NAMALWA (cell line): ENCODE measurements around the gene PNMA8B.
A peak's percentile ranks its signal among the peaks of the same experiment; 100 is the strongest.
"Not testable (repeated sequence)": the region's sequence is repeated elsewhere in the genome, so short reads cannot be mapped to it uniquely, and the experiment has no call there.

Source experiments
- DNase-seq: peaks from one replicate; pipeline ENCODE4 v3.0.0-alpha.2; 2015; ENCODE audit warnings: low spot score

The PNMA8B gene, protein sequence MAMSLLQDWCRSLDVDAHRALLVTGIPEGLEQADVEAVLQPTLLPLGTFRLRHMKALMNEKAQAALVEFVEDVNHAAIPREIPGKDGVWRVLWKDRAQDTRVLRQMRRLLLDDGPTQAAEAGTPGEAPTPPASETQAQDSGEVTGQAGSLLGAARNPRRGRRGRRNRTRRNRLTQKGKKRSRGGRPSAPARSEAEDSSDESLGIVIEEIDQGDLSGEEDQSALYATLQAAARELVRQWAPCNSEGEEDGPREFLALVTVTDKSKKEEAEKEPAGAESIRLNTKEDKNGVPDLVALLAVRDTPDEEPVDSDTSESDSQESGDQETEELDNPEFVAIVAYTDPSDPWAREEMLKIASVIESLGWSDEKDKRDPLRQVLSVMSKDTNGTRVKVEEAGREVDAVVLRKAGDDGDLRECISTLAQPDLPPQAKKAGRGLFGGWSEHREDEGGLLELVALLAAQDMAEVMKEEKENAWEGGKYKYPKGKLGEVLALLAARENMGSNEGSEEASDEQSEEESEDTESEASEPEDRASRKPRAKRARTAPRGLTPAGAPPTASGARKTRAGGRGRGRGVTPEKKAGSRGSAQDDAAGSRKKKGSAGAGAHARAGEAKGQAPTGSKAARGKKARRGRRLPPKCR

DNA sequence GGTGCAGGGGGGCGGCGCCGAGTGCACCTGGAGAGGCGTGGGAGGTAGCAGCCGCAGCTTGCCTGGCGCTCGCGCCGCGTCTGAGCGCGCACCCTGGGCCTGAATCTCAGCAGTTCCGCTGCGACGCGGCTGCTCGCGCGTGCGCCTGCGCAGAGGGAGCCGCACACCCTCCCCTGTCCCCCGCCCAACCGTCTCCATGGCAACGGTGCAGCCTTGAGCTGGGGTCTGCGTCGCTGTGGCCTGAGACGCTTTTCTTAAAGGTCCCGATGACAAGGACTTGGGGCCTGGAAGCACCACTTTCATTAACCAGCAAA is at the start of gene PNMA8B:
Gene PNMA8B, minus strand, starts transcription at position 82 of the 314 bp plus-strand sequence. CDS start 402 bp downstream, outside the sequence.
- DNase-seq, result no peak

DNA sequence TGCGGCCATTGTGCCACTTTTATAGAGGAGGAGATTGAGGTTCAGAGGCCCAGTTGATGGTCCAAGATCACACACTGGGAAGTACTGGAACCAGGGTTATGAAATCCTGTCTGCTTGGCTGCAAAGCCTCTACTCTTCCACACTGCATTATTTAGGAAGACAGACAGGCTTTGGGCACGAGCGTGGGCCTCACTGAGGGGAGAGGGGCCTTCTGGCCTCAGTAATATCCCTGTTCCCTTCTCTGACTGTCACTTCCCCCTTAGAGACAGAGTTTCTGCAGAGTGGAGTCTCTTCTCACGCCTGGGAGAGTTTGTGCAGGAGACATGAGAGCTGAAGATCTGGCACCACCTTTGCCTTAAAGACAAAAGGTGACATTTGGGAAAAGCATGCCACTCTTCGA is 49.0 kb upstream of the PNMA8B start:
- DNase-seq, result no peak

DNA sequence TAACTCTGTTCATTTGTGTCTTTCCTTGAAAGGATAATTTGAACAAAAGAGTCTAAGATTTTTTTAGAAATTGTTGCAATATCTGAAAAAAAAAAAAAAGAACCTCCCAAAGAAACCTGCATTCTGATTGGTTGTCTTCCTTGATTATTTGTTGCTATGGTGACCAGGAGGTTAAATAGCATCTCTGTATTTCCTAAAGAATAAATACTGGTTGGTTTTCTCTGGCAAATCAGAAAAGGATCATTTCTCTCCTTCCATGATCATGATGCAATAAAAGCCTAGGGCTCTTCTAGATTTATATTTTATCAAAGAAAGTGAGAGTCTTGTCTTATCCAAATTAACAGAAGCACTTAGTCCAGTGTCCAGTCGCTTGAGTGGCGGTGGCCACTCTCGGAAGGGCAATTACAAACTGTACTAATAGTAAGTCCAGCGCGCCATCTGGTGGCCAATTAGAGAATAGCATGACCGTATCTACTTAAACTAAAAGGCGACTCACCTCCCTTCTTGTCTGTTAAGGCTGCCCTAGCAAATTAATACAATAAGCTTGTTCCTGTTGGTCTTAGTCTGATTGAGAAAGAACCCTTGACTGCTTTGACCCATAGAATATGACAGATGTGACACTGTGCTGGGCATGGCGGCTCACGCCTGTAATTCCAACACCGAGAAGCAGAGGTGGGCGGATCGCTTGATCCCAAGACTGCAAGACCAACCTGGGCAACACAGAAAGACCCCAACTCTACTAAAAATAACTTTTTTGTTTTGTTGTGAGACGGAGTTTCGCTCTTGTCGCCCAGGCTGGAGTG is 47.0 kb upstream of the PNMA8B start:
- DNase-seq, result peak; percentile 89

DNA sequence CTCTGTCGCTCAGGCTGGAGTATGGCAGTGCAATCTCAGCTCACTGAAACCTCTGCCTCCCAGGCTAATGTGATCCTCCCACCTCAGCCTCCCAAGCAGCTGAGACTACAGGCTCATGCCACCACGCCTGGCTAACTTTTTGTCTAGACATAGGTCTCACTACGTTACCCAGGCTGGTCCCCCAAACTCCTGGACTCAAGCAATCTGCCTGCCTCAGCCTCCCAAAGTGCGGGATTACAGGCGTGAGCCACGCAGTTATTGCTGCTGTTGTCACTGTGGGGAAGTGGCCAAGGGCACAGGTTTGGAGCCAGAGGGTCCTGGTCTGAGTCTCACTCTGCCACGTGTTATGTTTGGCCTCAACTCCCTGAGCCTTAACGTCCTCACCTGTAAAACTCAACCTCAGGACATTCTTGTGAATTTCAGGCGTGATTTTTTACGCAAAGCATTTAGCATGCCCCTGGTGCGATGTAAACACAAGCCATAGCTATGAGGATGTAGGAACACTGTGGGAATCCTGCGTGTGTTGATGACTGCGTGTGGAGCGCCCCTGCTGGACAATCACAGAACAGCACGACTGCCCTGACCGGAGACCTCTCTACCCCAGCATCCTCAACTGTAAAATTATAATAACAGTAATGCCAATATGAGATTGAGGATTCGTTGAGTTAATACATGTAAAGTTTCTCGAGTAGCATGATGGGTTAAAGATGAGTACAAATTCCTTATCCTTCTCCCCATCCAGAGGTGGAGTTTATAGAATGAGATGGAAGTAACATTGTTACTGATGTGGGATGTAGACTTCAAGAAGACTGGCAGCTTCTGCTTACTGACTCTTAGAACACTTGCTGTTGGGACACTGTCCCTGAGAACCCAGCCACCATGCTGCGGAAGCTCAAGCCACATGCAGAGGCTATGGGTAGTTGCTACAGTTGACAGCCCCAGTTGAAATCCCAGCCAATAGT is 41.8 kb upstream of the PNMA8B start:
- DNase-seq, result peak; percentile 62

DNA sequence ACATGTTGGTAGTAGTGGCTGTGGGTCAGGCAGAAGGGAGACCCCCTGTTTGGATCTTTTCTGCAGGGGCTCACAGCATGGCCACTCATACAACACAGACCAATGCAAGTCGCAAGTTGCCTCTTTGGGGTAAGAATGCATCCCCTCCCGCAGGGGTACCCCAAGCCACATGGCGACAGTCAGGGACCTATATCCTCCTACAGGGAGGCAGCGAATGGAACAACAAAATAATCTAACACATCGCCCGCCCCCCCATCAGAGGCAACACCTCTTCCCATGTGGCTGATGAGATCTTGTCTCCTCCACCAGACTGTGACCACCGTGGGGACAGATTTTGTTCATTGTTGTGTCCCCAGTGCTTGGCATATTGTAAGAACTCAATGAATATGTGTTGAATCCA is 40.7 kb upstream of the PNMA8B start:
- no peak for DNase-seq

DNA sequence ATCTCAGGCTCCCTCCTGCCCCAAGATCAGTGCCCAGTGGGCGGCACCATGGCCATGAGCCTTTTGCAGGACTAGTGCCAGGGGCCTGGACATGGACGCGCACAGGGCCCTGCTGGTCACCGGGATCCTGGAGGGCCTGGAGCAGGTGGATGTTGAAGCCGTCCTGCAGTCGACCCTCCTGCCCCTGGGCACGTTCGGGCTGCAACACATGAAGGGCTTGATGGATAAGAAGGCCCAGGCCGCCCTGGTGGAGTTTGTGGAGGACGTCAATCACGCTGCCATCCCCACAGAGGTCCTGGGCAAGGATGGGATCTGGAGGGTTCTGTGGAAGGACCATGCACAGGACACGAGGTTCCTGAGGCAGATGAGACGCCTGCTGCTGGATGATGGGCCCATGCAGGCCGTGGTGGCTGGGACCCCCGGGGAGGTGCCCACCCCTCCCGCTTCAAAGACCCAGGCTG is 38.0 kb upstream of the PNMA8B start:
- no peak for DNase-seq

DNA sequence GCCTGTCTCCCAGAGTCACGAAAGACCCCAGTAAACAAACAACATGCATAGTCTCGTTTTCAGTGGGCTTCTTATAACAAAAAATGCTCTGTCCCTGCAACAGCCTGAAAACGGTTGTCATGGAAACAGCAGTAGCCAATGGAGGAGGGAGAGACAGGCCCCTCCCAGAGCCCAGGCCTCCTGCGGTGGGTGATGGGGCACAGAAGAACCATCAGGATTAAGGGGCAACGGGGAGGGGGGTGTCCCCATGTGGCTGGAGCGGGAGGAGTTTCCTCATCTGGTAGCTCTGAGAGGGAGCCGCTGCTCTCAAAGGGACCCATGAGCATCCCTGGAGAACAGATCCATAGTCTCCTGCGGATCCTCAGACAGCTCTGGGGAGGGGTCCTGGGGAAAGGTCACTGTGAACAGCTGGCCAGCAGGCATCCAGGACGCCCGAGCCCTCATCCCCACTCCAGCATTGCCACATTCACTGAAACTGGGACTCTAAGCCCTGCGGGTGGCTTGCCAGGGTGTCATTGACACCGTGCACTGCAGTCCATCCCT is 37.5 kb upstream of the PNMA8B start:
- no peak for DNase-seq

DNA sequence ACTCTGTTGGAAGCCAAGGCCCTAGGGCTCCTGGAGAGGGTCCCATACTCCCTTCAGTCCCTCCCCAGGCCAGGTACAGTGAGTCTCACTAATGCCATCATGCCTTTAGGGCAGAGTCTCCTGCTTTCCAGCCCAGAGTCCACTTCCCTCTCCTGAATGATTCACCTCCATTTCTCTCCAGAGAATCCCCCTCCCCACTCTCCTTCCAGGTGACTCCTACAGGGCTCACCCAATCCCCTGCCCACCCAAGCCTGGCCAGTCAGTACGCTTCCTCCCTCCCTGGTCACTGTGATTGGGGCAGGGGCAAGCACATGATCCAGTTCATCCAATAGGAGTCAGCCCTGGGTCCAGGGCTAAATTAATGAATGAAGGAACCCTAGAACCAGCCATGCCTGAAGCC is 35.0 kb upstream of the PNMA8B start:
- peak; percentile 62 for DNase-seq

DNA sequence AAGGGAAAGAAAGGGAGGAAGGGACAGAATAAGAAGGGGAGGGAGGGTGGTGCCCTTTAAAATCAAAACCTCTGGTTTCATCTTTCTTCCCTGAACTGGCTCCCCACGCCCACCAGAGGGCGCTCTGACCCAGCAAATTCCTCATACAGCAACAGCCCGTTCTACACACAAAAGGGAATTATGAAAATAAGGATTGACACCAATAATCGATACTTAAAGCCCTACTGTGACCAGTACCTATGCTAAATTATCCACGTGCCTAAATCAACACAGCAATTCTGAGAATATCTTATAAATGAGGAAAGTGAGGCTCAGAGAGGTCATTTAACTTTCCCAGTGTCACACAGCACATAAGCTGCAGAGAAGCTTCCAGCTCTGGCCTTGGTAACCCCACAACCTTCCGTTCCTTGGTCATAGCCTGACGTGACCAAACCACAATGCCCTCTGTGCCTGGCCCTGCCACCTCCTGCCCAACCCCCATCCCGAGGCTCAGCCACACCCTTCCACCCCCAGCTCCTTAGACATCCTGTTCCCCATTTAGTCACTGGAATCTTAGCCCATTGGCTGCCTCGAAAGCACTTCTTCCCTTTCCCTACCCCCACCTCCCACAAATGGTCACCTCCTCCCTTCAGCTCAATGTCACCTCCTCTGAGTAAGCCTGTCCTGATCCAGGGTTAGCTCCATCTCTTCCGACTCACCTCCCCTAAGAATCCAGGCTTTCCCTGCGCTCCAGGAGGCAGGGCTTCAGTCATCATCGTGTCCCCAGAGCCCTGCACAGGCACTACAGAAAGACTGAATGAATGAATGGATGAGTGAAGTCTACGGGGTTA is 34.2 kb upstream of the PNMA8B start:
- DNase-seq, result peak; percentile 79

DNA sequence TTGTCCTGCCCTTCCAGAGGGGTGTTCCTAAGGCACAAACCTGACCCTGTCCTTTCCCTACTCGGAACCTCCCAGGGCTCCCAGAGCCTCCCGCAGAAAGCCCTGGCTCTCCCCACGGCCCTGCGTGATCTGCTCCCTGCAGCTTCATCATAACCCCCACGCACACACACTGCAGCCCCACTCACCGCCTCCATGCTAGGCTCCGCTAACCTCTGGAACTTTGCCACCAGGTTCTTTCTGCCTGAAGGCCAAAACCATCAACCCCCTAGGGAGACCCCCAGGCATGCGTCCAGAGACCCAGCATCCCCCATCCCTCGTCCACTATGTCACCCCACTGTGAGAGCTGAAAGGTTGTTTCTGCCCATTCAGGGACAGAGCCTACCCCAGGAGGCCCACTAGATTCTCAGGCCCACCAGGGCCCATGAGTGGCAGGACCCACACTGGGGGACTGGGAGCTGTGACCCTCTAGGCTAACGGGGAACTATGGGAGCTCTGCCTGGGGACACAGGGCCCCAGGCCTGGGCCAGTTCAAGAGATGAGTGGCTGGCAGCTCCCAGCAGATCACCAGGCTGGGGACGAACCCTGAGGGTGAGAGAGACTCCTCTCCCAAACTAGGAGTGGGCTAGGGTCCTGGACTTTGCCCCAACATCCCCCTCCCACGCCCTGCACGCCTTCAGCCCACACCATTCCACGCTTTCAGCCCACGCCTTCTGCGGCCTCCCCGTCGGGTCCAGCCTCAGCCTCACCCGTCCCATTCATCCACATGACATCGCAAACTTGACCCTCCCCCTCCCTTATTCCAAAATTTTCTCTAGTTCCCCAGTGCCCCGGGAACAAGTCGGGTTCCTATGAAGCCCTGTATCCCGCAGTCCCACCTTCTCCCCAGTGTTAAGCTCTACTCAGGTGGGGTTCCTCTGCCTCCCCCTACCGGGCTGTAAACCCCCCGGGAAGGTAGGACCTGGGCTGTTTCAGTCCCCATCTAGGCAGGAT is 33.2 kb upstream of the PNMA8B start:
- no peak for DNase-seq

DNA sequence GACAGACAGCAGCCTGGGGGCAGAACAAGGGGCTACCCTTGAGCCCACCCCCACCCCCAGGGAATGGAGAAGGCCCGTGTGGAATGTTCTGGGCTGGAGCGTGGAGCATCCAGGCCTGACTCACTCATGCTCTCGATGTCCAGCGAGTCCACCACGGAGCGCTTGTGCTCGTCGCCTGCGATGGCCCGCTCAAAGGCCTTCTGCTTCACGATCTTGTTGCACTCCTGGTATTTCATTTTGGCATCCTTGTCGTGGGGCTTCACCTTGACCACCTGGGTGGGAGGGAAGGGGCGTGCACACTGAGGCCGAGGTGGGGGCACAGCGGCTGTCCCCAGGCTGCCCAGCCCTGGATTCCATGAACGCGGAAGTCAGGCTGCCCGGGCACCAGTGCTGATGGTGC is 31.1 kb upstream of the PNMA8B start:
- DNase-seq, result not testable (repeated sequence)

DNA sequence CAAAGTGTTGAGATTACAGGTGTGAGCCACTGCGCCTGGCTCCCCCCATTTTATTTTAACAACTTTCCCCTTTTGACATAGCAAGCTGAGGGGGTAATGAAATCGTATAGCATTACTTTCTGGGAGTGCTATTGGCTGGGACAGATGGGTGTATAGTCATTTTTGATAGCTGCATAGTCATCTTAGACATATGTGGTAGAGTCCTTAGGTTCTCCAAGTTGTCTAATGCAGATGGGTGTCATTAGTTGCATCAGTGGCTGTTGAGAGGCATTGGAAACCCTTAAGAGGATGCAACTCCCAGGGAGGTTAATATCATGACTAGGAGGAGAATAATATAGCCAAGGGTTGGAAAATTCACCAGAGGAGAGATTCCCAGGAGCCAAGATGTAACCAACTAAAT is 28.6 kb upstream of the PNMA8B start:
- DNase-seq, result no peak

DNA sequence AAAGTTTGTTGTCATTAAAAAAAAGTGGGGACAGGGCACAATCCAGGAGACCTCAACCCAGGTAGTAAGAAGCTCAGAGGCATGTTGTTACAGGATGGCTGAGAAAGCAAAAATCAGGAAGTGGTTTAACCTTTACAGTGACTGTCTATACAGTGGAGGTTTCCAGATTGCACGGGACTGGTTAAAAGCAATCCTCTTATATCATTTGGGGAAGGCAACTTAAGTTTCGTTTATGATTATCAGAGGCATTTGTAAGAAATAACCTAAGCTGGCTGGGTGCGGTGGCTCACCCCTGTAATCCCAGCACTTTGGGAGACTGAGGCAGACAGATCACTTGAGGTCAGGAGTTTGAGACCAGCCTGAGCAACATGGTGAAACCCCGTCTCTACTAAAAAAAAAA is 27.3 kb upstream of the PNMA8B start:
- DNase-seq, result not testable (repeated sequence)

DNA sequence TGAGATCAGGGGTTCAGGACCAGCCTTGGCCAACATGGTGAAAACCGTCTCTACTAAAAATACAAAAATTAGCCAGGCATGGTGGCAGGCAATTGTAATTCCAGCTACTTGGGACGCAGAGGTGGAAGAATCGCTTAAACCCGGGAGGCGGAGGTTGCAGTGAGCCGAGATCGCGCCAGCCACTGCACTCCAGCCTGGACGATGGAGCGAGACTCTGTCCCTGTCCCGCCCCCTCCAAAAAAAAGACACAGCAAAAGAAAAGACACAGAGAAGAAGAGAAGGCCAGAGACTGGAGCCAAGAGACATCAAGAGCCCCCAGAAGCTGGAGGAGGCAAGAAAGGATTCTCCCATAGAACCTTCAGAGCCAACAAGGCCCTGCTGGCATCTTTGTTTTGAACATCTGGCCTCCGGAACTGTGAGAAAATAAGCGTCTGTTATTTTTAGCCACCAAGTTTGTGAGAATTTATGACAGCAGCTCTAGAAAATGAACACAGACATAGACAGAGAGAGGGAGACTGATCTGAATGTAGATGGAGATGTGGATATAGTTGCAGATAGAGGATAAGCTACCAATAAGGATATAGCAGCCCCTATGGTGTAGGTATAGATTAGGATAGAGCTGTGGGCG is 25.7 kb upstream of the PNMA8B start:
- DNase-seq, result no peak

DNA sequence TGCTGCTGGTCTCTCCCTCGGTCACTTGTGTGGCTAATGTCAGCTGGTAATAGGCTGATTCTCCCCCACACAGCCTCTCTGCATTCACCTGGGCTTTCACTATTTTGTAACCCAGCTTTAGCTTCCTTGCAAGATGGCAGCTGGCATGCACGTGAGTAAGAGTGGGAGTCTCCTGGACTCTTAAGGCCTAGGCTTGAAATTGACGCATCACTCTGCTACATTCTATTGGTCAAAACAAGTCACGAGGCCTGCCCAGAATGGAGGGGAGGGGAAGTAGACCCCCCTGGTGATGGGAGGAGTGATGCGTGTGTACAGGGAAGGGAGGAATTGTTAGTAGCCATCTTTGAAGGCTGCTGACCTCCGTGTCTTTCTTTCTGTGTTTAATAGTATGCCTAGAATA is 24.9 kb upstream of the PNMA8B start:
- DNase-seq, result no peak

DNA sequence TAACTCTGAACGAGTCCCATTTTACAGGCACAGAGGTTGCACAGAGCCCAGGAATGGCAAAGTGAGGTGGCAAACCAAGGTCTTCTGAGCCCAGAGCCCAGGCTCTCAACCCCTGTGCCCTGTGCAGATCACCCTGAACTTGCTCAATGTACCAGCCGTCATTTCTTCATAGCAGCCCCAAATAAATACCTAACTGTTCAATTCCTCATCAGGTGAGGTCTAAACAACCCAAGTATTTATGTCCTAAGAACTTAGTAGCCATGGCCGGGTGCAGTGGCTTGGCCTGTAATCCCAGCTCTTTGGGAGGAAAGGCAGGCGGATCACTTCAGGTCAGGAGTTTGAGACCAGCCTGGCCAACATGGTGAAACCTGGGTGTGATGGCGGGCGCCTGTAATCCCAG is 21.8 kb upstream of the PNMA8B start:
- DNase-seq, result no peak

DNA sequence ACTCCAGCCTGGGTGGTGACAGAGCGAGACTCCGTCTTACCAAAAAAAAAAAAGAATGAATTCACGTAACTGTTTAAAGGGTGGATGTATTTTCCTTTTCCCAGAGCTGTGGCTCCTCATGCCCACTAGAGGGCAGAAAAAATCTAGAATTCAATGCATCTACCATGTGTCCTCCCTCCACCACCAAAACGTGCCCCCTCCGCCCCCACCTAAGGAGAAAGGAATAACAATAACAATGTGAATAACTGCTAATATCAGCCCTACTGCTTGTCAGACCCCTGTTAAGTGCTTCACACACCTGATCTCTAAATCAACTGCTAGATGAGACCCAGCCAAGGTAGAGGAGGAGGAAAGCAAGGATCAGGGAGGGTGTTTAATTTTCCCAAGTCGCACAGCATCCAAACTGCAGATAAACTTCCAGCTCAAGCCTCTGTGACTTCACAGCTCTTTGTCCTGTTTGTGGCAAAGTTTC is 20.2 kb upstream of the PNMA8B start:
- DNase-seq, result peak; percentile 74

DNA sequence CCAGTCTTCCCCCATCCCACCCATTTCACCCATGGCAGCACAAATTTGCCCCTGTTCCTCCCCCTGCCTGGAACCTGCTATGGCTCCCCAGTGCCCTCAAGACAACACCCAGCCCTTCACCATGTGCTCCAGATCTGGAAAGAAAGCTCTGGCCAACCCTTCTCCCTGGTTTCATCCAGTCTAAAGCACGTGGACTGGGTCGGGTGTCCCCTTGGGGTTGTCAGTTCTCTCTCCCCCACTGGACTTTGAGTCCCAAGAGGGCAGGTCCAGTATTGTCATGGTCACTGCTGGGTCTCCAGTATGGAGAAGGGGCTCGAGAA is 19.6 kb upstream of the PNMA8B start:
- no peak for DNase-seq
